ENCODE data around the gene FITM2.

The FITM2 gene

DNA sequence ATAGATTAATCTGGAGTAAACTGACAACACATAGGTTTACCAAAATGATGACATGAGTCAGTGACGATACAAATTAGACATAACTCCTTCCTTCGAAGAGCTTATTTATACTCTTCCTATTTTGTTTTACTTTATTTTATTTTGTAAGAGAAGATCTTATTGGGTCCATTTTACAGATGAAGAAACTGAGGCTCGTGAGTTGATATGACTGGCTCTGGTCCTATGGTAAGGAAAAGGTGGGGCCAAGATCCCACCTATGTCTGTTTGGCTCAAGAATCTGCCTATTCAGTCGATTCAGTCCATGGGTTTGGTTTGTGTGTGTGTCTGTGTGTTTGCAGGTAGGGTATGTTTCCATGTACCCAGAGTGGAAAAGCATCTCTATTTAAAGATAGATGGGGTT is 17.4 kb upstream of the FITM2 start:
- TF ChIP-seq, protein P1, sequence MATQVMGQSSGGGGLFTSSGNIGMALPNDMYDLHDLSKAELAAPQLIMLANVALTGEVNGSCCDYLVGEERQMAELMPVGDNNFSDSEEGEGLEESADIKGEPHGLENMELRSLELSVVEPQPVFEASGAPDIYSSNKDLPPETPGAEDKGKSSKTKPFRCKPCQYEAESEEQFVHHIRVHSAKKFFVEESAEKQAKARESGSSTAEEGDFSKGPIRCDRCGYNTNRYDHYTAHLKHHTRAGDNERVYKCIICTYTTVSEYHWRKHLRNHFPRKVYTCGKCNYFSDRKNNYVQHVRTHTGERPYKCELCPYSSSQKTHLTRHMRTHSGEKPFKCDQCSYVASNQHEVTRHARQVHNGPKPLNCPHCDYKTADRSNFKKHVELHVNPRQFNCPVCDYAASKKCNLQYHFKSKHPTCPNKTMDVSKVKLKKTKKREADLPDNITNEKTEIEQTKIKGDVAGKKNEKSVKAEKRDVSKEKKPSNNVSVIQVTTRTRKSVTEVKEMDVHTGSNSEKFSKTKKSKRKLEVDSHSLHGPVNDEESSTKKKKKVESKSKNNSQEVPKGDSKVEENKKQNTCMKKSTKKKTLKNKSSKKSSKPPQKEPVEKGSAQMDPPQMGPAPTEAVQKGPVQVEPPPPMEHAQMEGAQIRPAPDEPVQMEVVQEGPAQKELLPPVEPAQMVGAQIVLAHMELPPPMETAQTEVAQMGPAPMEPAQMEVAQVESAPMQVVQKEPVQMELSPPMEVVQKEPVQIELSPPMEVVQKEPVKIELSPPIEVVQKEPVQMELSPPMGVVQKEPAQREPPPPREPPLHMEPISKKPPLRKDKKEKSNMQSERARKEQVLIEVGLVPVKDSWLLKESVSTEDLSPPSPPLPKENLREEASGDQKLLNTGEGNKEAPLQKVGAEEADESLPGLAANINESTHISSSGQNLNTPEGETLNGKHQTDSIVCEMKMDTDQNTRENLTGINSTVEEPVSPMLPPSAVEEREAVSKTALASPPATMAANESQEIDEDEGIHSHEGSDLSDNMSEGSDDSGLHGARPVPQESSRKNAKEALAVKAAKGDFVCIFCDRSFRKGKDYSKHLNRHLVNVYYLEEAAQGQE (IDR thresholded peaks at IDR 0.05; ENCODE audit: insufficient read depth in 1 of 2, low read depth in 2 of 2, low read length in 2 of 2), result no peak
- TF ChIP-seq TAF1 (IDR thresholded peaks at IDR 0.05; ENCODE audit: borderline replicate concordance, insufficient read depth, low read length) (no peak), POLR2AphosphoS5 (IDR thresholded peaks at IDR 0.05; ENCODE audit: low read depth, low read length) (no peak), FOXP2 (optimal IDR thresholded peaks at IDR 0.05; ENCODE audit: borderline replicate concordance, extremely low read depth, extremely low read length, insufficient read depth) (no peak), SIN3A (IDR thresholded peaks at IDR 0.05; ENCODE audit: borderline replicate concordance, insufficient read depth, low read length) (no peak)

DNA sequence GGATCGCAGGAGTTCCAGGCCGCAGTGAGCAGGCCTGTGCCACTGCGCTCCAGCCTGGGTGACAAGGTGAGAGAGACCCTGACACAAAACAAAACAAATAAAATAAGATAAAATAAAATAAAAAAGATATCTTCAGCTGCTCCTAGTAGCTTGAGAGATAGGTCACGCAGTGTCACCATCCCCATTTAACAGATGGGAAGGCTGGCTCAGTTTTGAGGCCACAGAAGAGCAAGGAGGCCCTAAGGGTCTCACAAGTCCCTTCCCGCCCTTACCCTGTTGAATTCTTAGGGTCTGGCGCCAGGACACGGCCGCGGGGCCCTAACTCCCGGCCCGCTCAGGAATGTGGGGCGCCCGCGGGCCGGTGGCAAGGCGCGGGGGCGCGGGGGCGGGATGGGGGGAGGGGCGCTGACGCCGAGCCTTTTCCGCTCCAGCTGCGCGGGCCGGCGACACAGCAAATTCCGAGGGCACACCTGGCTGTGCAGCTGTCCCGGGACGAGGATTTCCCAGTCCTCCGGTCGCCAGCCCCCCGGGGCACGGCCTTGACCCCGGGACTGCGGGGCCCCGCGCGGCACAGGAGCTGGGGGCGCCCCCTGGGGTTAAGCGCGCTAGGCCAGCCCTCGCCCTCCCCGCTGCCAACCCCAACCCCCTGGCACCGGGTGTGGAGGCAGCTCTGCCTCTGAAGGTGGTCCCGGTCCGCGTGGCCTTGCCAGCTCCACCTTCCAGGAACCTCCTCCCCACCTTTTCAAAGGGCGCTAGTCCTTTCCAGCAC is 15.6 kb upstream of the FITM2 start:
- TF ChIP-seq, protein P1 (IDR thresholded peaks at IDR 0.05; ENCODE audit: insufficient read depth in 1 of 2, low read depth in 2 of 2, low read length in 2 of 2), result no peak
- no peak for TF ChIP-seq FOXP2 (optimal IDR thresholded peaks at IDR 0.05; ENCODE audit: borderline replicate concordance, extremely low read depth, extremely low read length, insufficient read depth)
- TF ChIP-seq POLR2AphosphoS5 (IDR thresholded peaks at IDR 0.05; ENCODE audit: low read depth, low read length), result no peak
- no peak for TF ChIP-seq SIN3A (IDR thresholded peaks at IDR 0.05; ENCODE audit: borderline replicate concordance, insufficient read depth, low read length)
- no peak for TF ChIP-seq TAF1 (IDR thresholded peaks at IDR 0.05; ENCODE audit: borderline replicate concordance, insufficient read depth, low read length)

DNA sequence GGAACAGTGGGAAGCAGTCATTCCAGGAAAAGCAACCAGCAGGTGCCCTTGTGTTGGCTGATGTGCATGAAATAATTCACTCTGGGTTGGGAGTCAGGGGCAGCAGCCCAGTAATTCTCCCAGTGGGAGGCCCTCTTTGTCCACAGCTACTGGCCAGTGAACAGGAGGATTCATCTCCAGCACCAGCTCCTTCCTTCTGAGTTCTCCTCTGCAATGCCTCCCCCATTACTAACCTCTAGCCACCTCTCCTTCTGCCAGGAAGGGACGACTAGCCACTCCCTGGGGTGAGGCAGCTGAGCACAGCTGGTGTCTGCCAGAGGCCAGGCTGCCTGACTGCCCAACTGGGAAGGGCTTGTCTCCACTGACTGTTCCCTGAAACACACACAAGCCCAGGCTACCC is 13.3 kb upstream of the FITM2 start:
- TF ChIP-seq FOXP2 (optimal IDR thresholded peaks at IDR 0.05; ENCODE audit: borderline replicate concordance, extremely low read depth, extremely low read length, insufficient read depth) (no peak), POLR2AphosphoS5 (IDR thresholded peaks at IDR 0.05; ENCODE audit: low read depth, low read length) (no peak), SIN3A (IDR thresholded peaks at IDR 0.05; ENCODE audit: borderline replicate concordance, insufficient read depth, low read length) (no peak), TAF1 (IDR thresholded peaks at IDR 0.05; ENCODE audit: borderline replicate concordance, insufficient read depth, low read length) (no peak)
- TF ChIP-seq, protein P1 (IDR thresholded peaks at IDR 0.05; ENCODE audit: insufficient read depth in 1 of 2, low read depth in 2 of 2, low read length in 2 of 2), result no peak

DNA sequence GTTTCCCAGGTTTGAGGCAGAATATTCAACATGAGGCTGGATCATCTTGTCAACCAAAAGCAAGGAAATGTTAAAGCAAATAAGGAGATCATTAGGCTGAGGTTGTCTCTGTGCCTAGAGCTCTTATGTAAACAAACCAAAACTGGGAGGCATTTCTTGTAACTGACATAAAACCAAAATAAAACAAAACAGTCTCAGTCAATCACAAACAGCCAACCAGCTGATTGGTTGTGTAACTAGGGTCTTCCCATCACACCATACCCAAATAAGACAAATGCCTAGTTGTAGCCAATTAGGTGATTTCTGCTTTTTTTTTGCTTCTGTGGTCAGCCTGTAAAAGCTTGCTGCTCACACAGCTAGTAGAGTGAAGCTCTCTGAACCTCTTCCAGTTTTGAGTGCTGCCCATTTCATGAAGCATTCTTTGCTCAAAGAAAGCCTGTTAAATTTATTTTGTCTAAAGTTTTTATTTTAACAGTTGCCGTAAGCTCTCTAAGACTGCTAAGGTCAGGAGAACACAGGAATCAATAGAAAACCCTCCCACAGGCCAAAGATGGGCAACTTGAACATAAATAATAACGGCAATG is 8.9 kb upstream of the FITM2 start:
- TF ChIP-seq POLR2AphosphoS5 (IDR thresholded peaks at IDR 0.05; ENCODE audit: low read depth, low read length) (no peak), TAF1 (IDR thresholded peaks at IDR 0.05; ENCODE audit: borderline replicate concordance, insufficient read depth, low read length) (no peak), SIN3A (IDR thresholded peaks at IDR 0.05; ENCODE audit: borderline replicate concordance, insufficient read depth, low read length) (no peak), FOXP2 (optimal IDR thresholded peaks at IDR 0.05; ENCODE audit: borderline replicate concordance, extremely low read depth, extremely low read length, insufficient read depth) (no peak)
- TF ChIP-seq, protein P1 (IDR thresholded peaks at IDR 0.05; ENCODE audit: insufficient read depth in 1 of 2, low read depth in 2 of 2, low read length in 2 of 2), result no peak

All from PFSK-1 (cell line).